H9 (cell line): Measurements from ENCODE around the gene GHSR. TPM values are rescaled to one million over a fixed set of nuclear protein-coding genes. Genes with fewer than 3 reads are reported as not detected.

Experiments
- DNase-seq: peaks from one replicate; pipeline ENCODE4 v3.0.0-alpha.2; 2017
- H2AFZ ChIP-seq: one replicate; pipeline ENCODE4 v1.6.1; 2013; ENCODE audit warnings: mild to moderate bottlenecking, low read length, control low read depth, moderate library complexity
- H2AK5ac ChIP-seq: 2 replicates; pipeline ENCODE4 v1.6.1; 2013; ENCODE audit warnings: low read length, control low read depth, mixed read lengths; ENCODE audit not compliant: insufficient read length
- H2BK120ac ChIP-seq: one replicate; pipeline ENCODE4 v1.6.1; 2013; ENCODE audit warnings: low read depth, mild to moderate bottlenecking, low read length, control low read depth, inconsistent platforms; ENCODE audit not compliant: poor library complexity, severe bottlenecking
- H2BK12ac ChIP-seq: 2 replicates; pipeline ENCODE4 v1.6.1; 2013; ENCODE audit warnings: low read length, control low read depth, mixed read lengths, low read depth; ENCODE audit not compliant: insufficient read length
- H2BK15ac ChIP-seq: 2 replicates; pipeline ENCODE4 v1.6.1; 2013; ENCODE audit warnings: low read depth, low read length, control low read depth
- H2BK20ac ChIP-seq: one replicate; pipeline ENCODE4 v1.6.1; 2013; ENCODE audit warnings: low read depth, mild to moderate bottlenecking, low read length, control low read depth, inconsistent platforms; ENCODE audit not compliant: poor library complexity, severe bottlenecking
- H2BK5ac ChIP-seq: 2 replicates; pipeline ENCODE4 v1.6.1; 2013; ENCODE audit warnings: low read length, control low read depth, mixed read lengths; ENCODE audit not compliant: insufficient read length
- H3K14ac ChIP-seq: 2 replicates; pipeline ENCODE4 v1.6.1; 2013; ENCODE audit warnings: low read length, control low read depth; ENCODE audit not compliant: insufficient read depth
- H3K18ac ChIP-seq: 2 replicates; pipeline ENCODE4 v1.6.1; 2013; ENCODE audit warnings: low read depth, mild to moderate bottlenecking, mixed read lengths, low read length, control low read depth; ENCODE audit not compliant: insufficient read length
- H3K23ac ChIP-seq: 2 replicates; pipeline ENCODE4 v1.6.1; 2013; ENCODE audit warnings: low read length, control low read depth, mixed read lengths, low read depth; ENCODE audit not compliant: insufficient read length
- H3K23me2 ChIP-seq: 2 replicates; pipeline ENCODE4 v1.6.1; 2013; ENCODE audit warnings: low read depth, mild to moderate bottlenecking, mixed read lengths, low read length, control low read depth; ENCODE audit not compliant: insufficient read length, poor library complexity, severe bottlenecking
- H3K27ac ChIP-seq: 2 replicates; pipeline ENCODE4 v1.5.1; 2013; ENCODE audit warnings: low read length, control low read depth, mixed read lengths, low read depth; ENCODE audit not compliant: insufficient read length
- H3K27me3 ChIP-seq: 2 replicates; pipeline ENCODE4 v1.6.1; 2013; ENCODE audit warnings: low read length, control low read depth, inconsistent platforms; ENCODE audit not compliant: insufficient read depth
- H3K4ac ChIP-seq: 2 replicates; pipeline ENCODE4 v1.6.1; 2013; ENCODE audit warnings: low read depth, mild to moderate bottlenecking, control low read depth, inconsistent platforms, low read length, moderate library complexity
- H3K4me1 ChIP-seq: 2 replicates; pipeline ENCODE4 v1.6.1; 2013; ENCODE audit warnings: low read length, control low read depth, inconsistent platforms; ENCODE audit not compliant: insufficient read depth
- H3K4me2 ChIP-seq: 2 replicates; pipeline ENCODE4 v1.6.1; 2013; ENCODE audit warnings: low read length, control low read depth, mixed read lengths; ENCODE audit not compliant: insufficient read length, insufficient read depth
- H3K56ac ChIP-seq: 2 replicates; pipeline ENCODE4 v1.6.1; 2013; ENCODE audit warnings: low read depth, mild to moderate bottlenecking, mixed read lengths, low read length, control low read depth; ENCODE audit not compliant: insufficient read length
- H3K79me1 ChIP-seq: 2 replicates; pipeline ENCODE4 v1.6.1; 2013; ENCODE audit warnings: low read depth, mild to moderate bottlenecking, moderate library complexity, low read length, control low read depth, inconsistent platforms; ENCODE audit not compliant: insufficient read depth, poor library complexity, severe bottlenecking
- H3K79me2 ChIP-seq: 2 replicates; pipeline ENCODE4 v1.6.1; 2013; ENCODE audit warnings: low read length, control low read depth, inconsistent platforms; ENCODE audit not compliant: insufficient read depth
- H3K9ac ChIP-seq: 2 replicates; pipeline ENCODE4 v1.6.1; 2013; ENCODE audit warnings: low read length, control low read depth, mixed read lengths; ENCODE audit not compliant: insufficient read length; ENCODE audit errors: extremely low read depth
- H3K9me3 ChIP-seq: one replicate; pipeline ENCODE4 v1.6.1; 2013; ENCODE audit warnings: low read depth, low read length, inconsistent platforms; ENCODE audit not compliant: control insufficient read depth
- H3T11ph ChIP-seq: one replicate; pipeline ENCODE4 v1.6.1; 2013; ENCODE audit warnings: mild to moderate bottlenecking, low read length, control low read depth, inconsistent platforms
- H4K20me1 ChIP-seq: one replicate; pipeline ENCODE4 v1.6.1; 2013; ENCODE audit not compliant: control insufficient read depth, insufficient read length, insufficient read depth
- H4K5ac ChIP-seq: 2 replicates; pipeline ENCODE4 v1.6.1; 2013; ENCODE audit warnings: low read depth, mild to moderate bottlenecking, mixed read lengths, low read length, control low read depth; ENCODE audit not compliant: insufficient read length
- H4K8ac ChIP-seq: replicated peaks from 2 replicates; pipeline ENCODE4 v1.6.1; 2013; ENCODE audit warnings: low read length, control low read depth, mixed read lengths, low read depth; ENCODE audit not compliant: insufficient read length
- H4K91ac ChIP-seq: 2 replicates; pipeline ENCODE4 v1.6.1; 2013; ENCODE audit warnings: low read depth, mild to moderate bottlenecking, moderate library complexity, mixed read lengths, low read length, control low read depth; ENCODE audit not compliant: insufficient read length
- H3K27ac Mint-ChIP-seq, 3 experiments: 2 replicates in 2 of 3; 3 replicates in 1 of 3; pipeline ENCODE4 v1.8.0; 2020 to 2021; ENCODE audit warnings: mixed read lengths in 3 of 3, mild to moderate bottlenecking in 1 of 3, moderate library complexity in 1 of 3
- H3K27me3 Mint-ChIP-seq: 2 replicates; pipeline ENCODE4 v1.8.0; 2021; ENCODE audit warnings: low read depth, mild to moderate bottlenecking, moderate library complexity, mixed read lengths
- H3K36me3 Mint-ChIP-seq, 3 experiments: 2 replicates in 2 of 3; 3 replicates in 1 of 3; pipeline ENCODE4 v1.8.0; 2020 to 2021; ENCODE audit warnings: low read depth in 3 of 3, mixed read lengths in 3 of 3; ENCODE audit not compliant: insufficient read depth in 1 of 3
- H3K4me1 Mint-ChIP-seq, 2 experiments: 2 replicates each; pipeline ENCODE4 v1.8.0; 2020; ENCODE audit warnings: mixed read lengths in 2 of 2
- H3K4me3 Mint-ChIP-seq, 2 experiments: 2 replicates in 1 of 2; 3 replicates in 1 of 2; pipeline ENCODE4 v1.8.0; 2020 to 2021; ENCODE audit warnings: mild to moderate bottlenecking in 2 of 2, mixed read lengths in 2 of 2, moderate library complexity in 1 of 2
- H3K9me3 Mint-ChIP-seq, 2 experiments: 2 replicates in 1 of 2; 3 replicates in 1 of 2; pipeline ENCODE4 v1.8.0; 2020; ENCODE audit warnings: mild to moderate bottlenecking in 2 of 2, mixed read lengths in 2 of 2, moderate library complexity in 1 of 2
- CTCF ChIP-seq: fragments of 200-600 bp; sonication (generic); conservative IDR thresholded peaks from 3 replicates; pipeline ENCODE4 v1.8.0; 2021; ENCODE audit warnings: antibody characterized with exemption, mild to moderate bottlenecking
- WGBS: extraction: QIAGEN DNeasy Blood & Tissue Kit; methylation state at CpG from one replicate; pipeline ENCODE4 v1.1.7; 2013; ENCODE audit warnings: missing lambda C conversion rate, low lambda C conversion rate, mixed read lengths; ENCODE audit not compliant: insufficient read length; ENCODE audit errors: extremely low coverage; 5-methylcytosine and 5-hydroxymethylcytosine counted together
- total RNA-seq: library from RNA; stranded (reverse); gene quantifications from 2 replicates; pipeline ENCODE4 v1.2.1, GENCODE V29; 2021

GHSR gene
- total RNA-seq, 1 experiment from 2014 or later: not detected

- Histone ChIP-seq H3T11ph (no peak overlapping the region), H3K23ac (no peak overlapping the region), H3K23me2 (no peaks in the 10 kb centered on the region), H3K27me3 (peaks cover under 1% of the 10 kb centered on the region; the same call in 1 of the 2 replicates), H2BK15ac (no peak overlapping the region), H3K4me2 (no peak overlapping the region), H3K27ac (no peak overlapping the region), H2BK5ac (no peak overlapping the region), H4K5ac (no peak overlapping the region), H4K91ac (no peak overlapping the region), H3K9me3 (no peaks in the 10 kb centered on the region), H3K18ac (no peak overlapping the region), H3K79me1 (no peaks in the 10 kb centered on the region), H2AFZ (no peak overlapping the region), H4K20me1 (no peaks in the 10 kb centered on the region), H3K56ac (no peak overlapping the region), H2BK120ac (no peak overlapping the region), H3K14ac (no peak overlapping the region), H3K79me2 (no peaks in the 10 kb centered on the region), H3K4me1 (no peaks in the 10 kb centered on the region), H2BK12ac (no peak overlapping the region), H2AK5ac (no peak overlapping the region), H3K4ac (no peak overlapping the region), H3K9ac (no peak overlapping the region), H4K8ac (no peak overlapping the region), H2BK20ac (no peak overlapping the region)
- H3K9me3 Mint-ChIP-seq: no peaks in the 10 kb centered on the region
- no peak for DNase-seq
- no peaks in the 10 kb centered on the region for H3K36me3 Mint-ChIP-seq
- H3K27ac Mint-ChIP-seq: no peak overlapping the region
- no peaks in the 10 kb centered on the region; a peak in 1 of 4 replicates for H3K4me1 Mint-ChIP-seq
- no peak overlapping the region for H3K4me3 Mint-ChIP-seq
- peaks cover 19% of the 10 kb centered on the region for H3K27me3 Mint-ChIP-seq
- WGBS: no CpG with 5 or more reads among the region's 5 CpGs
- no peak for TF ChIP-seq CTCF
Observed at GRCh38 chr3:172441581-172441980, 6.7 kb downstream of the GHSR start.
